HEK293 (cell line): ENCODE data around the gene SUN5.

ENCODE experiments used
- CTCF ChIA-PET: fragments of 350-600 bp; formaldehyde crosslinking; extraction: SDS; loops from one replicate; lab custom pipeline; 2021; ENCODE audit warnings: antibody characterized with exemption; lab: Yijun Ruan, JAX
- POLR2A ChIA-PET: fragments of 300-600 bp; formaldehyde crosslinking; extraction: SDS; loops from one replicate; lab custom pipeline; 2020; ENCODE audit warnings: antibody characterized with exemption, inconsistent platforms; lab: Yijun Ruan, JAX
- H3K27ac ChIP-seq: fragments of 200-500 bp; sonication (Bioruptor generic); 2 replicates; pipeline ENCODE4 v1.5.1; 2014; ENCODE audit warnings: low read depth, low read length, control low read depth, inconsistent platforms; ENCODE audit errors: extremely low read depth
- H3K36me3 ChIP-seq, 2 experiments: fragments of 200-500 bp in 1 of 2; sonication (Bioruptor generic) in 1 of 2; 1 replicate in 1 of 2; 2 replicates in 1 of 2; pipeline ENCODE4 v1.5.1; 2014 to 2017; ENCODE audit warnings: inconsistent platforms in 2 of 2, low read length in 2 of 2; ENCODE audit not compliant: control insufficient read depth in 2 of 2, insufficient read depth in 1 of 2
- H3K4me1 ChIP-seq: fragments of 200-500 bp; sonication (Bioruptor generic); 2 replicates; pipeline ENCODE4 v1.5.1; 2014; ENCODE audit warnings: mild to moderate bottlenecking, low read length, inconsistent platforms; ENCODE audit not compliant: control insufficient read depth, insufficient read depth
- H3K4me3 ChIP-seq: 2 replicates; pipeline ENCODE4 v1.5.1; 2011; ENCODE audit warnings: low read depth, mild to moderate bottlenecking, control low read depth, low read length, moderate library complexity
- H3K9me3 ChIP-seq: fragments of 200-500 bp; sonication (Bioruptor generic); 2 replicates; pipeline ENCODE4 v1.5.1; 2014; ENCODE audit warnings: low read depth, low read length, inconsistent platforms; ENCODE audit not compliant: control insufficient read depth, insufficient read depth
- BCL11B ChIP-seq: fragments of 450-650 bp; formaldehyde crosslinking; IDR thresholded peaks from 2 replicates; pipeline ENCODE4 v1.5.1; 2016; ENCODE audit warnings: low read depth, missing biosample characterization, missing genetic modification characterization
- EGR2 ChIP-seq: fragments of 450-650 bp; formaldehyde crosslinking; IDR thresholded peaks from 2 replicates; pipeline ENCODE4 v1.5.1; 2016; ENCODE audit warnings: low read depth, missing biosample characterization, missing genetic modification characterization
- HOXC10 ChIP-seq: sonication (generic); formaldehyde crosslinking; IDR thresholded peaks from 2 replicates; pipeline ENCODE4 v1.8.1; 2023; ENCODE audit warnings: mild to moderate bottlenecking, missing genetic modification reagents
- SP2 ChIP-seq: fragments of 450-650 bp; formaldehyde crosslinking; IDR thresholded peaks from 2 replicates; pipeline ENCODE4 v1.5.1; 2016; ENCODE audit warnings: missing biosample characterization, missing genetic modification characterization
- ZFHX2 ChIP-seq: fragments of 450-650 bp; formaldehyde crosslinking; conservative IDR thresholded peaks from 2 replicates; pipeline ENCODE4 v1.5.1; 2016; ENCODE audit warnings: missing biosample characterization, missing genetic modification characterization
- ZNF155 ChIP-seq: fragments of 450-650 bp; formaldehyde crosslinking; IDR thresholded peaks from 2 replicates; pipeline ENCODE4 v1.5.1; 2016; ENCODE audit warnings: missing biosample characterization, missing genetic modification characterization
- ZNF175 ChIP-seq: fragments of 450-650 bp; formaldehyde crosslinking; IDR thresholded peaks from 2 replicates; pipeline ENCODE4 v1.5.1; 2016; ENCODE audit warnings: missing biosample characterization, missing genetic modification characterization
- ZNF24 ChIP-seq: fragments of 450-650 bp; formaldehyde crosslinking; IDR thresholded peaks from 2 replicates; pipeline ENCODE4 v1.5.1; 2016; ENCODE audit warnings: missing biosample characterization, missing genetic modification characterization
- ZNF280D ChIP-seq: fragments of 450-650 bp; formaldehyde crosslinking; IDR thresholded peaks from 2 replicates; pipeline ENCODE4 v1.5.1; 2016; ENCODE audit warnings: missing biosample characterization, missing genetic modification characterization
- ZNF324 ChIP-seq: fragments of 450-650 bp; formaldehyde crosslinking; IDR thresholded peaks from 2 replicates; pipeline ENCODE4 v1.5.1; 2016; ENCODE audit warnings: missing biosample characterization, missing genetic modification characterization
- ZNF423 ChIP-seq: fragments of 450-650 bp; formaldehyde crosslinking; IDR thresholded peaks from 2 replicates; pipeline ENCODE4 v1.5.1; 2016; ENCODE audit warnings: missing biosample characterization, missing genetic modification characterization
- ZNF48 ChIP-seq: fragments of 450-650 bp; formaldehyde crosslinking; IDR thresholded peaks from 2 replicates; pipeline ENCODE4 v1.5.1; 2016; ENCODE audit warnings: missing biosample characterization, missing genetic modification characterization
- ZNF629 ChIP-seq: fragments of 450-650 bp; formaldehyde crosslinking; IDR thresholded peaks from 2 replicates; pipeline ENCODE4 v1.5.1; 2017; ENCODE audit warnings: missing biosample characterization, missing genetic modification characterization
- ZNF660 ChIP-seq: fragments of 450-650 bp; IDR thresholded peaks from 2 replicates; pipeline ENCODE4 v1.5.1; 2018; ENCODE audit warnings: missing biosample characterization, mild to moderate bottlenecking, missing genetic modification characterization
- ZNF843 ChIP-seq: fragments of 450-650 bp; formaldehyde crosslinking; IDR thresholded peaks from 2 replicates; pipeline ENCODE4 v1.5.1; 2016; ENCODE audit warnings: missing biosample characterization, missing genetic modification characterization
- TF ChIP-seq, protein P1 (sequence below): fragments of 450-650 bp; formaldehyde crosslinking; IDR thresholded peaks from 2 replicates; pipeline ENCODE4 v1.5.1; 2016; ENCODE audit warnings: missing biosample characterization, missing genetic modification characterization
- TF ChIP-seq, protein P2 (sequence below): fragments of 450-650 bp; formaldehyde crosslinking; IDR thresholded peaks from 2 replicates; pipeline ENCODE4 v1.5.1; 2016; ENCODE audit warnings: missing biosample characterization, missing genetic modification characterization

Gene SUN5

GRCh38 chr20:32980131-32980941 is 23.9 kb downstream of the SUN5 start:
- CTCF ChIA-PET: interaction anchor here (0.6 kb wide), 1 partner anchor 60 kb away, joined by 3 read pairs; no protein-coding TSS in a partner anchor
- Histone ChIP-seq H3K9me3 (no peaks in the 10 kb centered on the region), H3K36me3 (no peaks in the 10 kb centered on the region), H3K4me3 (no peak overlapping the region), H3K27ac (no peak overlapping the region), H3K4me1 (no peaks in the 10 kb centered on the region)
- TF ChIP-seq EGR2 (tag by site-specific recombination) (peak; percentile 82; the same call in 1 of the 2 replicates), BCL11B (tag by site-specific recombination) (no peak), ZFHX2 (tag by site-specific recombination) (peak; percentile 60)
- POLR2A ChIA-PET: no interaction called here

- no peaks in the 10 kb centered on the region for H3K4me1 ChIP-seq
- H3K9me3 ChIP-seq: no peaks in the 10 kb centered on the region
- H3K4me3 ChIP-seq: no peak overlapping the region
- CTCF ChIA-PET: no interaction called here
- TF ChIP-seq ZNF48 (tag by site-specific recombination) (no peak), ZNF24 (tag by site-specific recombination) (no peak), ZNF324 (tag by site-specific recombination) (no peak), ZNF280D (tag by site-specific recombination) (no peak), ZNF629 (tag by site-specific recombination) (no peak), ZNF660 (tag by site-specific recombination) (no peak), ZNF155 (no peak), ZNF423 (tag by site-specific recombination) (no peak), HOXC10 (no peak), ZNF843 (tag by site-specific recombination) (no peak), ZNF175 (tag by site-specific recombination) (no peak), SP2 (tag by site-specific recombination) (no peak)
- TF ChIP-seq, protein P1, sequence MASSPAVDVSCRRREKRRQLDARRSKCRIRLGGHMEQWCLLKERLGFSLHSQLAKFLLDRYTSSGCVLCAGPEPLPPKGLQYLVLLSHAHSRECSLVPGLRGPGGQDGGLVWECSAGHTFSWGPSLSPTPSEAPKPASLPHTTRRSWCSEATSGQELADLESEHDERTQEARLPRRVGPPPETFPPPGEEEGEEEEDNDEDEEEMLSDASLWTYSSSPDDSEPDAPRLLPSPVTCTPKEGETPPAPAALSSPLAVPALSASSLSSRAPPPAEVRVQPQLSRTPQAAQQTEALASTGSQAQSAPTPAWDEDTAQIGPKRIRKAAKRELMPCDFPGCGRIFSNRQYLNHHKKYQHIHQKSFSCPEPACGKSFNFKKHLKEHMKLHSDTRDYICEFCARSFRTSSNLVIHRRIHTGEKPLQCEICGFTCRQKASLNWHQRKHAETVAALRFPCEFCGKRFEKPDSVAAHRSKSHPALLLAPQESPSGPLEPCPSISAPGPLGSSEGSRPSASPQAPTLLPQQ (tag by site-specific recombination): no peak
- TF ChIP-seq, protein P2, sequence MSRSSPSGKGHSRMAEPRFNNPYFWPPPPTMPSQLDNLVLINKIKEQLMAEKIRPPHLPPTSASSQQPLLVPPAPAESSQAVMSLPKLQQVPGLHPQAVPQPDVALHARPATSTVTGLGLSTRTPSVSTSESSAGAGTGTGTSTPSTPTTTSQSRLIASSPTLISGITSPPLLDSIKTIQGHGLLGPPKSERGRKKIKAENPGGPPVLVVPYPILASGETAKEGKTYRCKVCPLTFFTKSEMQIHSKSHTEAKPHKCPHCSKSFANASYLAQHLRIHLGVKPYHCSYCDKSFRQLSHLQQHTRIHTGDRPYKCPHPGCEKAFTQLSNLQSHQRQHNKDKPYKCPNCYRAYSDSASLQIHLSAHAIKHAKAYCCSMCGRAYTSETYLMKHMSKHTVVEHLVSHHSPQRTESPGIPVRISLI (tag by site-specific recombination): no peak
- TF ChIP-seq, all 188 proteins: peak for 0
- POLR2A ChIA-PET: no interaction called here
- Histone ChIP-seq H3K27ac (no peak overlapping the region), H3K36me3 (no peaks in the 10 kb centered on the region)
Observed at GRCh38 chr20:32979201-32979998, 24.8 kb downstream of the SUN5 start.
